DMS114 treated with DMSO at 0.1 percent for 48 hours (cell line): ENCODE measurements around the gene RBM46.
"Not testable (repeated sequence)": the region's sequence is repeated elsewhere in the genome, so short reads cannot be mapped to it uniquely, and the experiment has no call there.

Experiments used
- DNase-seq: peaks from one replicate; lab custom pipeline; 2025; ENCODE audit not compliant: unreplicated experiment; lab: John Stamatoyannopoulos, UW

RBM46 gene

GRCh38 chr4:154836513-154836912, 55.4 kb downstream of the RBM46 start:
- DNase-seq = no peak

GRCh38 chr4:154838155-154838554, 57.1 kb downstream of the RBM46 start:
- DNase-seq = no peak

GRCh38 chr4:154838694-154839093, 57.6 kb downstream of the RBM46 start:
- no peak for DNase-seq

GRCh38 chr4:154854362-154854761, 73.3 kb downstream of the RBM46 start:
- no peak for DNase-seq

- no peak for DNase-seq
Observed at GRCh38 chr4:154858166-154858565, 77.1 kb downstream of the RBM46 start.

- DNase-seq = no peak
Observed at GRCh38 chr4:154868414-154869194, 87.5 kb downstream of the RBM46 start.

- no peak for DNase-seq
Observed at GRCh38 chr4:154869301-154869700, 88.2 kb downstream of the RBM46 start.

- no peak for DNase-seq
Observed at GRCh38 chr4:154872198-154872597, 91.1 kb downstream of the RBM46 start.

- not testable (repeated sequence) for DNase-seq
Observed at GRCh38 chr4:154874049-154874448, 93.0 kb downstream of the RBM46 start.

- DNase-seq = no peak
Observed at GRCh38 chr4:154877110-154877760, 96.2 kb downstream of the RBM46 start.
